NCI-H2196 treated with DMSO at 0.1 percent for 48 hours (cell line): ENCODE measurements around the gene TMEM233.
A peak's percentile ranks its signal among the peaks of the same experiment; 100 is the strongest.
"Not testable (repeated sequence)": the region's sequence is repeated elsewhere in the genome, so short reads cannot be mapped to it uniquely, and the experiment has no call there.

Source experiments
- DNase-seq: peaks from one replicate; lab custom pipeline; 2025; ENCODE audit not compliant: unreplicated experiment; lab: John Stamatoyannopoulos, UW

The TMEM233 gene

GRCh38 chr12:119657001-119657400 lies 63.4 kb downstream of the TMEM233 start:
- not testable (repeated sequence) for DNase-seq

GRCh38 chr12:119658166-119658565 lies 64.6 kb downstream of the TMEM233 start:
- DNase-seq: not testable (repeated sequence)

GRCh38 chr12:119659289-119659897 lies 65.8 kb downstream of the TMEM233 start:
- no peak for DNase-seq

GRCh38 chr12:119660076-119660475 lies 66.5 kb downstream of the TMEM233 start:
- no peak for DNase-seq

GRCh38 chr12:119661882-119662281 lies 68.3 kb downstream of the TMEM233 start:
- DNase-seq: no peak

GRCh38 chr12:119664642-119665041 lies 71.1 kb downstream of the TMEM233 start:
- no peak for DNase-seq

GRCh38 chr12:119665164-119665929 lies 71.8 kb downstream of the TMEM233 start:
- no peak for DNase-seq

GRCh38 chr12:119666226-119666795 lies 72.7 kb downstream of the TMEM233 start:
- no peak for DNase-seq

- DNase-seq: no peak
Measured at GRCh38 chr12:119666900-119667576, 73.5 kb downstream of the TMEM233 start.

GRCh38 chr12:119667577-119668323 lies 74.2 kb downstream of the TMEM233 start, which contains the start of gene PRKAB1:
Gene PRKAB1 (plus strand): TSS chr12:119668133. CDS start chr12:119668245, 112 bp downstream.
- peak; percentile 98 for DNase-seq

- DNase-seq: no peak
Measured at GRCh38 chr12:119668324-119668841, 74.8 kb downstream of the TMEM233 start.

GRCh38 chr12:119669744-119670472 lies 76.3 kb downstream of the TMEM233 start:
- DNase-seq: peak; percentile 77

- DNase-seq: no peak
Measured at GRCh38 chr12:119671070-119671469, 77.5 kb downstream of the TMEM233 start.

- DNase-seq: no peak
Measured at GRCh38 chr12:119672194-119672593, 78.6 kb downstream of the TMEM233 start.

- no peak for DNase-seq
Measured at GRCh38 chr12:119673634-119674033, 80.1 kb downstream of the TMEM233 start.

GRCh38 chr12:119674560-119674959 lies 81.0 kb downstream of the TMEM233 start:
- DNase-seq: no peak

GRCh38 chr12:119676022-119676421 lies 82.4 kb downstream of the TMEM233 start:
- DNase-seq: no peak

GRCh38 chr12:119676573-119676972 lies 83.0 kb downstream of the TMEM233 start:
- DNase-seq: no peak

GRCh38 chr12:119678459-119678858 lies 84.9 kb downstream of the TMEM233 start:
- DNase-seq: no peak

- peak; percentile 16 for DNase-seq
Measured at GRCh38 chr12:119679081-119679480, 85.5 kb downstream of the TMEM233 start.
